Neural cell (in vitro differentiated cells): ENCODE measurements around the gene GRM5.

Source experiments
- CTCF ChIP-seq: fragments of 450-650 bp; IDR thresholded peaks from 2 replicates; pipeline ENCODE4 v1.5.1; 2014; ENCODE audit warnings: antibody characterized with exemption, mild to moderate bottlenecking, moderate library complexity; ENCODE audit not compliant: poor library complexity, severe bottlenecking
- EZH2 ChIP-seq: fragments of 200-600, 300-800 bp; shearing (Covaris generic), sonication (generic); IDR thresholded peaks from 2 replicates; pipeline ENCODE4 v1.6.1; 2014; ENCODE audit warnings: antibody characterized with exemption, low read length, borderline replicate concordance, mild to moderate bottlenecking; ENCODE audit not compliant: insufficient read depth, poor library complexity, severe bottlenecking
- POLR2AphosphoS5 ChIP-seq: IDR thresholded peaks from 2 replicates; pipeline ENCODE4 v1.6.1; 2012
- RAD21 ChIP-seq: fragments of 450-650 bp; conservative IDR thresholded peaks from 2 replicates; pipeline ENCODE4 v1.6.1; 2014; ENCODE audit warnings: antibody characterized with exemption, mild to moderate bottlenecking, moderate library complexity
- SMC3 ChIP-seq: fragments of 450-650 bp; conservative IDR thresholded peaks from 2 replicates; pipeline ENCODE4 v1.6.1; 2014; ENCODE audit warnings: antibody characterized with exemption, mild to moderate bottlenecking, moderate library complexity; ENCODE audit not compliant: poor library complexity
- TAF1 ChIP-seq: IDR thresholded peaks from 2 replicates; pipeline ENCODE4 v1.6.1; 2012; ENCODE audit warnings: low read depth
- TF ChIP-seq, protein P1 (sequence below): IDR thresholded peaks from 2 replicates; pipeline ENCODE4 v1.6.1; 2012; ENCODE audit warnings: borderline replicate concordance

- TF ChIP-seq CTCF (no peak), EZH2 (no peak), POLR2AphosphoS5 (no peak), TAF1 (no peak), SMC3 (no peak), RAD21 (no peak)
- TF ChIP-seq, protein P1, sequence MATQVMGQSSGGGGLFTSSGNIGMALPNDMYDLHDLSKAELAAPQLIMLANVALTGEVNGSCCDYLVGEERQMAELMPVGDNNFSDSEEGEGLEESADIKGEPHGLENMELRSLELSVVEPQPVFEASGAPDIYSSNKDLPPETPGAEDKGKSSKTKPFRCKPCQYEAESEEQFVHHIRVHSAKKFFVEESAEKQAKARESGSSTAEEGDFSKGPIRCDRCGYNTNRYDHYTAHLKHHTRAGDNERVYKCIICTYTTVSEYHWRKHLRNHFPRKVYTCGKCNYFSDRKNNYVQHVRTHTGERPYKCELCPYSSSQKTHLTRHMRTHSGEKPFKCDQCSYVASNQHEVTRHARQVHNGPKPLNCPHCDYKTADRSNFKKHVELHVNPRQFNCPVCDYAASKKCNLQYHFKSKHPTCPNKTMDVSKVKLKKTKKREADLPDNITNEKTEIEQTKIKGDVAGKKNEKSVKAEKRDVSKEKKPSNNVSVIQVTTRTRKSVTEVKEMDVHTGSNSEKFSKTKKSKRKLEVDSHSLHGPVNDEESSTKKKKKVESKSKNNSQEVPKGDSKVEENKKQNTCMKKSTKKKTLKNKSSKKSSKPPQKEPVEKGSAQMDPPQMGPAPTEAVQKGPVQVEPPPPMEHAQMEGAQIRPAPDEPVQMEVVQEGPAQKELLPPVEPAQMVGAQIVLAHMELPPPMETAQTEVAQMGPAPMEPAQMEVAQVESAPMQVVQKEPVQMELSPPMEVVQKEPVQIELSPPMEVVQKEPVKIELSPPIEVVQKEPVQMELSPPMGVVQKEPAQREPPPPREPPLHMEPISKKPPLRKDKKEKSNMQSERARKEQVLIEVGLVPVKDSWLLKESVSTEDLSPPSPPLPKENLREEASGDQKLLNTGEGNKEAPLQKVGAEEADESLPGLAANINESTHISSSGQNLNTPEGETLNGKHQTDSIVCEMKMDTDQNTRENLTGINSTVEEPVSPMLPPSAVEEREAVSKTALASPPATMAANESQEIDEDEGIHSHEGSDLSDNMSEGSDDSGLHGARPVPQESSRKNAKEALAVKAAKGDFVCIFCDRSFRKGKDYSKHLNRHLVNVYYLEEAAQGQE, result no peak
Measured at GRCh38 chr11:88657076-88657738, 408.6 kb downstream of the GRM5 start.
